ENCODE results near the gene SLC6A18.

Gene SLC6A18

GRCh38 chr5:1235838-1236237 lies 10.7 kb downstream of the SLC6A18 start:
- TF ChIP-seq TAF1 (IDR thresholded peaks at IDR 0.05; ENCODE audit: borderline replicate concordance, insufficient read depth, low read length), result no peak

- no peak for TF ChIP-seq POLR2AphosphoS5 (IDR thresholded peaks at IDR 0.05; ENCODE audit: low read depth, low read length)
- no peak for TF ChIP-seq FOXP2 (optimal IDR thresholded peaks at IDR 0.05; ENCODE audit: borderline replicate concordance, extremely low read depth, extremely low read length, insufficient read depth)
- no peak for TF ChIP-seq TAF1 (IDR thresholded peaks at IDR 0.05; ENCODE audit: borderline replicate concordance, insufficient read depth, low read length)
- no peak for TF ChIP-seq REST (IDR thresholded peaks at IDR 0.05; ENCODE audit: insufficient read depth in 1 of 2, low read depth in 2 of 2, low read length in 2 of 2)
- TF ChIP-seq SIN3A (IDR thresholded peaks at IDR 0.05; ENCODE audit: borderline replicate concordance, insufficient read depth, low read length), result no peak
Observed at GRCh38 chr5:1239505-1240251, 14.5 kb downstream of the SLC6A18 start.

GRCh38 chr5:1240496-1241260 lies 15.5 kb downstream of the SLC6A18 start:
- no peak for TF ChIP-seq FOXP2 (optimal IDR thresholded peaks at IDR 0.05; ENCODE audit: borderline replicate concordance, extremely low read depth, extremely low read length, insufficient read depth)
- no peak for TF ChIP-seq TAF1 (IDR thresholded peaks at IDR 0.05; ENCODE audit: borderline replicate concordance, insufficient read depth, low read length)
- TF ChIP-seq SIN3A (IDR thresholded peaks at IDR 0.05; ENCODE audit: borderline replicate concordance, insufficient read depth, low read length), result no peak
- no peak for TF ChIP-seq REST (IDR thresholded peaks at IDR 0.05; ENCODE audit: insufficient read depth in 1 of 2, low read depth in 2 of 2, low read length in 2 of 2)
- TF ChIP-seq POLR2AphosphoS5 (IDR thresholded peaks at IDR 0.05; ENCODE audit: low read depth, low read length), result no peak

GRCh38 chr5:1241509-1242080 lies 16.4 kb downstream of the SLC6A18 start:
- TF ChIP-seq FOXP2 (optimal IDR thresholded peaks at IDR 0.05; ENCODE audit: borderline replicate concordance, extremely low read depth, extremely low read length, insufficient read depth) (no peak), REST (IDR thresholded peaks at IDR 0.05; ENCODE audit: insufficient read depth in 1 of 2, low read depth in 2 of 2, low read length in 2 of 2) (no peak), SIN3A (IDR thresholded peaks at IDR 0.05; ENCODE audit: borderline replicate concordance, insufficient read depth, low read length) (no peak), TAF1 (IDR thresholded peaks at IDR 0.05; ENCODE audit: borderline replicate concordance, insufficient read depth, low read length) (no peak), POLR2AphosphoS5 (IDR thresholded peaks at IDR 0.05; ENCODE audit: low read depth, low read length) (no peak)

GRCh38 chr5:1242733-1243486 lies 17.7 kb downstream of the SLC6A18 start:
- TF ChIP-seq SIN3A (IDR thresholded peaks at IDR 0.05; ENCODE audit: borderline replicate concordance, insufficient read depth, low read length), result no peak
- TF ChIP-seq POLR2AphosphoS5 (IDR thresholded peaks at IDR 0.05; ENCODE audit: low read depth, low read length), result no peak
- no peak for TF ChIP-seq FOXP2 (optimal IDR thresholded peaks at IDR 0.05; ENCODE audit: borderline replicate concordance, extremely low read depth, extremely low read length, insufficient read depth)

Measured in PFSK-1 (cell line).